HG02642 (cell line): ENCODE measurements around the gene HEMK1.

Experiments used
- ATAC-seq: cut with Tn5 transposase; IDR thresholded peaks from one replicate; pipeline ENCODE4 v1.9.1; 2021; ENCODE audit warnings: mild to moderate bottlenecking; ENCODE audit not compliant: unreplicated experiment, poor library complexity

HEMK1 gene

DNA sequence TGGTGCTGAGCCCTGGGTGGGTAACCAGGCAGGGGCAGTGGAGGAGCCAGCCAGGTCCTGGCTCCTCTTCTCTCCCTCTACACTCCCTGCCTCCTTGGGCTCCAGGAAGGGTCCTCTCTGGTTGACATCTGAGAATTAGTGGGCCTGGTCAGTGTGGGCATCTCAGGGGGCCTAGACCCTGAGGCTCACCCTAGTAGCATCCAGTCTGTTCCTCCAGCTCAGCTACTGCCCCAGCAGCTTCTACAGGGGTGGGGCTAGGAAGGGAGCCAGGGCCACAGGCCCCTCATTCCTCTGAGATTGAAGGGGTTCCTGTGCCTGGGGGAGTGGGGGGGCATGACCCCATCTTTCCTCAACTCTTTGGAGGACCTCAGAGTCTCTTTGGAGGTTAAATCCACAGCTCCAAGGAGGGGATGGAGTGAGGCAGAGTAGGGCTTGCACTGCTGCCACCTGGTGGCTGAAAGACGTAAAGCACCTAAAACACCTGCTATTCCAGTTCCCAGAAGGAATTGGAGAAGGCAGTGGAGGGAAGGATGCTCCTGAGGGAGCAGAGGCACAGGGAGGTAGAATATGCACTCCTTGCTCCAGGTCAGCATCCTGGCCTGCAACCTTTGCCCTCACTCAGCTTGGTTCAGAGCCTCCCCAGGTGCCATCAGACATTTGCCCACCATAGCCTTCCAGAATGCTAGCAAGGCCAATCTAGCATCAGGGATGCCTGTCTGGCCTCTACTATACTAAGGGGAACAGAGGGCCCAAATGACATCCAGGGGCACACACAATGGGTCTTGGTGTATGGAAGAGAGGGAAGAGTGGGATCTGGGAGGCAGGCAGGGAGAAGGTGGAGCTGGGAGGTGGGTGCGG is 26.9 kb upstream of the HEMK1 start:
- ATAC-seq, result no peak

DNA sequence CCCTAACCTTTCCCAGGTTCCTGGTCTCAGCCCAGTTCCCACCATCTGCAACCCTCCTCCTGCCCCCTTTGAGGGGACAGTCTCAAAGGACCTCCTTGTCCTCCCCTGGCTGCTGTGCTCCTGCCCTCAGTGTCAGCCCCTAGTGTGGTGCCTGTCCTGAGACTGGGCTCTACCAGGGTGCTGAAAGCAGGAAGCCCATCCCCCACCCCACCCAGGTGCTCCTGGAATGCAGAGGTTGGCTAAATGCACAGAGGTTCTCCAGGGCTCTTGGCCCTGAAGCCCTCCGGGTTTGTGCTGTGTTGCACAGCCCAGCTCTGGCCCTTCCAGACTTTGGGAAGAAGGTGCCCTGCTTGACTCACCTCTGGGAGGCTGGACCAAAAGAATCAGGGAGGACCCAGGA is 23.5 kb upstream of the HEMK1 start:
- ATAC-seq, result no peak

DNA sequence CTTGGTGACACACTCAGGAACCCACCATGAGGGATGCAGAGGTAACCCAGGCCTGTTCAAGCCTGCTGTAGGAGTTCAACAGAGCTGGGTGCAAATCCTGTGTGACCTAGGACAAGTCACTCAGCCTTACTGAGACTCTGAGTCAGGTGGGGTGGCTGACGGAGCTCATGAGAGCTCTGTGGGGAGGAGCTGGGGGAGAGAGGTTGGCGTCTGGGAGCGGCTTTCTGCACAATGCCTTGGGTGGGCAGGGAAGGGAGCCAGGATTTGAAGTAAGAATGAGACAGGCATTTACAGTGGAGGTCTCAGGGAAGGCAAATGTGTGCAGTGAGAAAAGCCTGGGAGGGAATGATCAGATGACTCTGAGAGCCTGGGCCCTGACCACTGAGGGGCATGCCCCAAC is 20.1 kb upstream of the HEMK1 start:
- no peak for ATAC-seq

DNA sequence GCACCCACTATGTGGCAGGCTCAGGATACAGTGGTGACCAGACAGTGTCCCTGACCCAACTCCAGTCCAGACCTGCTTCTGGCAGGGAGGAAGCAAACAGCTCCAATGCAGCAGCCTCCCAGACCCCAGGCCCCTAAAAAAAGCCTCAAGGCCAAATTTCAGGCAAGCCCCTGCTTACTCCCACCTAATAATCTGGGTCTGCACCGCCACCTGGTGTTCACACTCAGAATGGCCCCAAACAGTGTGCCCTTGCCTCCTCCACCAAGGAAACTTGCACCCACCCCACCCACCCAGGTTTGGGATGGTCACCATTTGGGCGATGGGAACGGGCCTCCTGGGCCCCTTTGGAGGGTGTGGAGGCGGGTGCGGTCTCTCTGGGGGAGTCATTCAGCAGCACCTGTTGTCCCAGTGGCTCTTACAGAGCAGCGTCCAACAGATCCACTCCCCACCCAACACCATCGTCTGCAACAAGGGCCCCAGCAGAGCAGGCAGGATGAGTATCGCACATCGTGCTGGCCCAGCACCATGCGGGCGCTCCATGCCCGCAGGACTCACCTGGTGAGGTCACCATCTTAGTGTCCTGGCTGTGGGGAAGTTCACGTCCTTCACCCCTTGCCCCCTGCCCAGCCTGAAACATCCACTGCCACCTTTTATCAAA is 19.1 kb upstream of the HEMK1 start:
- ATAC-seq, result no peak

DNA sequence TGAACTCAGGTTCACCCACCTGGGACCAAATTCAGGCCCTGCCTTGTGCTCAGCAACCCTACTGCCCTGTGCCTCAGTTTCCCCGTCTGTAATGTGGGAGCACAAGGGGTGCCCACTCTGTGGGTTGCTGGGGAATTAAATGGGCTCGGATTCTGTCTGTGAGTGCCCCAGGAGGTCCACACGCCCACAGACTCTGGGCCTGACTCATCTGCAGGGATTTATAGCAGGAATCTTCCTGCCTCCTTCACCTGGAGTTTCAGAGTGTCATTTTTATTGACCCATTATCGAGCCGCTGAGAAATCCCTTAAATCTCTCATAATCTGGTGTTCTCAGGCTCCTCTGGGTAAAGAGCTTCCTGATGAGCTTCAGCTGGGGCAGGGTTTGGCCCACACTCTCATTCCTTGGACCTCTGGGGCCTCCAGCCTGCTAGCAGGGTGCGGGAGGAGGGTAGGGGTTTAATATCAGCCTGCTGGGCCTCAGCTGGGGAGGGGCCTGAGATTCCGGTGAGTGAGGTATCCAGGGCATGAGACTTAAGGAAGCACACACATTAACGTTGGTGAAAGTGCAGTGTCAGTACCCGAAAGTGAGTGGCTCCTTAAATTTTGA is 18.2 kb upstream of the HEMK1 start:
- ATAC-seq, result no peak

DNA sequence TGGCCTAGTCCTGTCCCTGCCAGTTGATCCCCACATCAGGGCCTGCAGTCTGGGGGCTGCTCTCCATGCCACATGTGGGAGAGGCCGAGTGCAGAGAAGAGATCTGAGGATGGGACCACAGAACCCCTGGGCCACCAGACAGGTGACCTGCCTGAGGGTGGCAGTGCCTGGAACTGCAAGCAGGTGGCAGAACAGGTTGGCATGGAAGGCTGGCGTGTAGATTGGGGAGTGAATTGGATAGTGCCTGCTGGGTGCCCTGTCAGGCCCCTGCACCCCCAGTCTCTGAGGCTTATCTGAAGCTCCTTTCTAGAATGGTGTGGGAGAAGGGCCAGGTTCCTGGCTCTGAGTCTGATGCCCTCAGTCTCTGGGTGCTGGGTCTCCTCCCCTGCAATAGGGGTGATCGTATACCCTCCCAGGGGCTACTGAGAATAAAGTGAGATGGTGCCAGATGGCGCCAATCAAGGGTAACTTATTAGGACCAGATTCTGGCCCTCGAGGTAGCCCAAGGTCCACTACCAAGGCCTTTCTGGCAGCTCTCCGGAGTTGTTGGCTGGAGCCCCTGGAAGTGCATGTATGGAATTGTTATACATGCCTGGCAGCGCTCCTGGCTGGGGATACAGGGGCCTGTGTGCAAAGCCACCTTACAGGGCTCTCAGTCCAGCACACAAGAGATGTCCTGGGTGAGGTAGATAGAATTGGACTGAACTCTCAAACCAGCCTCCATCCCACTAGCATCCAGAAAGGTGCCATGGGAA is 17.5 kb upstream of the HEMK1 start:
- no peak for ATAC-seq

DNA sequence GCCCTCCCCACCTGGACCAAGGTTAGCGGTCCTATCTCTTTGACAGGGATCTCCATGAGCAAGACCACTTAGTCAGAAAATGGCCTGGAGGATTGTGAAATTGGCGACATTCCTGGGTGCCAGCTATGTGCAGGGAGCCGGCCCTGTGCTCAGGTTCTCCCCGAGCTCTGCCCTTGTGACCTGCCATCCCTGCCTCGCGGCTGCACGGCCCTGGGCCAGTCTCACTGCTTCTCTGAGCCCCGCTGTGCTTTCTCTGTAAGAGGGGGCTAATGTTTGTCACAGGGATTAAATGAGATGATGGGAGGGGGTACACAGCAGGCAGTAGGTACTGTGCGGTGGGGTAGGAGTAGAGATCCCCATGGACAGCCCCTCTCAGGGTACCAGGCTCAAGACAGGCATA is 16.7 kb upstream of the HEMK1 start:
- no peak for ATAC-seq

DNA sequence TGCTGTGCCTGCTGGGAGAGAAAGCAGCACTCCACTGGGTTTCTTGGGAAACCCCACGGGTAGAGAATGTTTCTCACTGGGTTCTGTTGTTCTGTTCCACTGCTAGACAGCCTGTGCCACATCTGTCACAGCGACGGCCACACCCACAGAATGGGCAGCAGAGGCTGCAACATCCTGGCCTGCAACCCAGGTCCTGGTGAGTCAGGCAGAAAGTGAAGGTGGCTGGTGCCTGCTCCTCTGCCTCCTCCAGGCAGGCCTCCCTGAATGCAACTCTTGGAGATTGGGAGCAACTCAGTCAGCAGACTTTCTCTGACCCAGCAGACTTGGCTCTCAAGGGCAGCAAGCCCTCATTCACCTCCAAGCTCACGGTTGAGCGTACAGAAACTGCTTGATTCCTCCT is 14.8 kb upstream of the HEMK1 start:
- ATAC-seq, result no peak

DNA sequence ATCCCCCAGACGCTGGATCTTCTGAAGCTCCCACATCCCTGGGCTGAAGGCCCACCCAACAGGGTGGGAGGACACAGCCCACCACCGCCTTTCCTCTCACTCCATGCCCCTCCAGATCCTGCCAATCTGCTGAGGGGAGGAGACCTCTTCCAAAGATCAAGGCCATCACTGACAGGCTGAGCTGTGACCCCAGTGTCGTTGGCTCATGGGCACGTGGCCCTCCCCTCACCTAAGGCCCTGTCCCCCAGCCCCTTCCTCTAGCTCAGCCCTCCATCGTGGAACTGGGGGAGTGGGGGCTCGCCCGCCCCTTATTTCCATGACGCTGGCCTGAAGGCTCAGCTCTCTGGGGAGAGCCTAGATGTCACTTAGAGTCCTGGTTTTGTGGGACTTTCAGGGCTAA is 12.2 kb upstream of the HEMK1 start:
- no peak for ATAC-seq

DNA sequence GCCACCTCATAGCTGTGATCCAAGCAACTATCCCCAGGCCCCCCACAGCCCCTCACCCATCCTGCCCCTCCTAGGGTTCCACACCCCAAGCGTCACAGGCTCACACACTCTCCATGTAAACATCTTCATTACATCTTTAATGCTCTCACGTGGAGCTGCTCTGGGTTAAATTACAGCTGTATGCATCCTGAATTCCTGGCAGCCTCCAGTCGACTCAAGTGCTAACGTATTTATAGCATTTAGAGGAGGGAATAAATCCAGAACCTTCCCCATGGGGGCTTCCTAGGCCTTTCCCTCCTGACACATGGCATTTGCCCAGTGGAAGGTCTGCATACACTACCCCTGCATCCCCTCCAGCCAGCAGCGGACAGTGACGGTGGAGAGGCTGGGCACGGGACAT is 11.4 kb upstream of the HEMK1 start:
- ATAC-seq, result no peak

DNA sequence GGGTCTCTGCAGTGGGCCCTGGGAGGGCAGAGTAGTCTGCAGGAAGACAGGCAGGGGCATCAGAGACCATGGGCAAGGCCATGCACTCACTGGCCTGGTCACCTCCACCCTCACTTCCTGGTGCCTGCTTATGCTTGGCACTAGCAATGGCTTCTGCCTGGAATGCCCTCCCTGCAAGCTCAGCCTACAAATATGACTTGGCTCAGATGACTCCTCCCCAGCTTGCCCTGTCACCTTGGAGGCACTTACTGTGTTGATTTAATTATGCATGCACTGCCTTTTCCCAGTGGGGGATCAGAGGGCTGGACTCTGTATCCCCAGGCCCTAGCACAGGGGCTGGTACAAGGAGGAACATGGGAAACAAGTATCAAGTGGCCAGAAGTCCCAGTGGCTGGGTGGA is 9.6 kb upstream of the HEMK1 start:
- ATAC-seq, result no peak

DNA sequence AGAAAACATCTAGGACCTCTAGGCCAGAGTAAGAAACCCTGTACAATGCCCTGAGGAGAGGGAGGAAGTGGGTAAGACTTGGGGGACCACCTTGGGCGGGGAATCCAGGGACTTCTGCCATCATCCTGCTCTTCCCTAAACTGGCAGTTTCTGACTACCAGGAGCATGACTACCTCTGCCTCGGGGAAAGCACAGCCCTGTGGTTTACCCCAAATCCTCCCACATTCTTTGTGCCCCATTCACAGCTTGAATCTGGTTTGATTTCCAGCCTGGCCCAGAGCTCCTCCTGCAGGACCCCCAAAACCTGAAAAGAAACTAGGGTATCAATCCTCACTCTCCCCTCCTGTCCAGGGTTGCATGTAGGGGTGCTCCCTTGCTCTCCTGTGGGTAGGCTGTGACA is 6.5 kb upstream of the HEMK1 start:
- no peak for ATAC-seq

DNA sequence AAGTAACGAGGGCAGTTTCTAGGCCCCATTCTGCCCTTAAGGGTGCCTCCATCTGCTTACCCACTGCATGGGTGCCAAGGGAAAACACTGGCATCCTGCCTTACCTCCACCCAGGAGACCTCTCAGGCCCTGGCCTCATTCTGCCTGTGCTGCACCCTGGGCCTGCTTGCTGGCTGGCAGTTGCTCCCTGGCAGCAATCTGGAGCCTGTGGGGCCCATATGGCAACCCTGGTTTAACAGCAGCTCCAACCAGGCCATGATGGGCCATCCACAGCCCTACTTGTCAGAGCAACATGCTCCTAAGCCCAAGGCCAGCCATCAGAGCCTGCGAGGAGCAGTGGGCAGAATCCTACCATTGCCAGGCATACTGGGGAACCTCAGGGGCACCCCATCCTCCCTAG is 5.5 kb upstream of the HEMK1 start:
- ATAC-seq, result no peak

DNA sequence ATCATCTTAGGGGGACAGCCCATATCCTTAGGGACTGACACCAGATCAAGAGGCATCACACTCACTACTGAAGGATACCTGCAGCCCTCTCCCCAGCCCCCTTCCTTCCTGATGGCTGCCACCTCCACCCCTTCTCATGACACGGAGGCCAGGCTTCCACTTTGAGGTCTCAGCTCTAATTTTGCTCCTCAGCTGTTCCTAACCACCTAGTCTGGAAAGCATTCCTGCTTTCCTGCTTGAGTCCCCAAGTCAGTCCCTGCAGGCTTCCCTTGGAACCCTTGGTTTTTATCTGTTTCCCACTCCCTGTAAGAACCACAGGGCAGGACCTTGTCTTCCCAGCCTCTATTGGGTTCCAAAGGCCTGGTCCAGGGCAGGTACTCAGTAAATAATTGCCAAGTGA is 5.0 kb upstream of the HEMK1 start:
- ATAC-seq, result no peak

DNA sequence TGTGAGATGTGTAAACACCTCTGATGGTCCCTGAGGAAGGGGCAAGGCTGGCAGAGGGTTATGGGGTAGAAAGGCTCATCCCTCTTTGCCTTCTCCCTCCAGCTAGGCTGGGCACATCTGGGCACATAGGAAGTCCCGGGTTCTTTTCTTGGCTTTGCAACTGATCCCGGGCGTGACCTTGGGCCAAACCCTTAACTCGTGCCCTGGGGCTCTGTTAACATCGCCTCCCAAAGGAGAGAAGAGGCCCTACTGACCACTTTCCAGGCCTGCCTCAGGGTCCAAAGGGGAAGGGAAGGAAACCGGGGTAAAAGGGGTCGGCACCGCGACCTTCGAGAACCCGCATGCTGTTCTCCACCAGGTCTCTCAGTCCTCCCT is 2.3 kb upstream of the HEMK1 start:
- no peak for ATAC-seq

DNA sequence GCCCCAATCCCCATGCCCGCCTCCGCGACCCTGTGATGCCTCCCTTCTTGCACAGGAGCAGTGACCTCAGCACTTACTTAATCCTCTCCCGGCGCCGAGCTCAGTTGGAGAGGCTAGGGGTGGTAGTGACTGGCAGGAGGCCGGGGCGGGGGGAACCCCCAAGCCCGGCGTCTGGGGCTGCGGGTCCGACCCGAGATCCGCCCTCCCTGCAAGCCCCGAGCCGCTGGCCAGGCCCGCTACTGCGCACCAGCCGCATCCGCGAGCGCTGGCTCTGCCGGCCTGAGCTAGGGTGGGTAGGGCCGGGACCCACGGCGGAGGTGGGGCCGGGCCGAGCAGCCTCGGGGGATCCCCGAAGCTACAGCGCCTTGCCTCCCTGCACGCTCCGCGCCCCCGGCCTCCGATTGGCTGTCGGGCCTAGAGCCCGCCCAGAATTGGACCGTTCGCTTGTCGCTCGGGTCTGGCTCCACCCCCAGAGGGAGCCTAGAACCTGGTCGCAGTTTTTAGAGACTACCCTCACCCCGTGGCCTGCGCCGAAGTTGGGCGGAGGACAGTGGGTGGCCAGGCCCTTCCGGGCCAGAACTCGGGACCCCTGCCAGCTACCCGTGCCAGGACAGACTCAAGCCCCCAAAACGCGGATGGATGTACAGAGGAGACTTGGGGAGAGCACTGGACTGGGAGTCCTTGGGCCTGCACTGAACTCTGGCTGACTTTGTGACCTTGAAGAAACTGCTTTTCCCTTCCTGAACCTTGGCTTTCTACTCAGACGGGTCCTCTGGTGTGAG is 1.7 kb upstream of the HEMK1 start, which contains the start of gene C3orf18:
Gene C3orf18 (minus strand): TSS at position 362 of the 782 bp plus-strand sequence. CDS start 2,048 bp downstream, outside the sequence.
- ATAC-seq, result peak; percentile 81

DNA sequence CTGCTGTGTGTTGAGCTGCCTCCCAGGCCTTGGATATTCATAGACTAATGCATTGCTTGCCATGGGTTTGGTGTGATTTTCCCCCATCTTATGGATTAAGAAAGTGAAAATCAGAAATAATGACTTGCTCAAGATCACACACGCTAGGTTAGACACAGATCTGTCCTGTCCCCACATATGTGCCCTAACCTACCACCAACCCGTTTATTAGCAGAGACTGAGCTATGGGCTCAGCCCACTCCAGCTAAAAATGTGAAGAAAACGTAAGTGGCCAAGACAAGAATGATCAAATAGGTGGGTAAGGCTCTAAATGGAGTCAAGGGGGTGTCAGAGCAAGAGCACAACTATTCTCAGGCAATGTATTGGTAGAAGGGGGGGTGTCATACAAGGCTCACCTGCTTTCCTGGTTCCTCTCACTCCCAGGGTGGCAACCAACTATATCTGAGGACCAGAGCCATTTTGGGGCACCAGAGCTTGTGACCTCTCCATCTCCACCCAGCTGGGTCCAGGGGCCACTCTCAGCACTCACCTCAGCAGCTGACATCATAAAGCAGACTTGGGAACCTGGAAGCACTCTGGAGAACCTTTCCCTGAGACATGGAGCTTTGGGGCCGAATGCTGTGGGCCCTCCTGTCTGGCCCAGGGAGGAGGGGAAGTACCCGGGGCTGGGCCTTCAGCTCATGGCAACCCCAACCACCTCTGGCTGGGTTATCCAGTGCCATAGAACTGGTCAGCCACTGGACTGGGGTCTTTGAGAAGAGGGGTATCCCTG is 1.4 kb downstream of the HEMK1 start:
- ATAC-seq, result no peak

DNA sequence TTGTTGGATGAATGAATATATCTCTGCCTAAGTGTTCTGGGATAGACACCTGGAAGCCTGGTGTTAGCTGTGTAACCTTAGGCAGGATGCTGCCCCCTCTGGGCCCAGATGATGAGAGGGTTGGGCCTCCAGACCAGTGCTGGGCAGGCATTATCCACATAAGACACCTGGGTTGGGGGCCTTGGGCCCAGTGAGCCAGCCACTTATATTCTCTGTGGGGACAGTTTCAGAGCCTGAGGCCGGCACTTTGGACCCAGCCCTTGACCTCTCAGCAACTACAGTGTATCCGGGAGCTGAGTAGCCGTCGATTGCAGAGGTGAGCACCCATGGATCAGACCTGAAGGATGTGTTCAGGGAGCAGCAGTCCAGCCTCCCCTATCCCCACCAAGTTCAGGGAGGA is 2.2 kb downstream of the HEMK1 start:
- no peak for ATAC-seq

DNA sequence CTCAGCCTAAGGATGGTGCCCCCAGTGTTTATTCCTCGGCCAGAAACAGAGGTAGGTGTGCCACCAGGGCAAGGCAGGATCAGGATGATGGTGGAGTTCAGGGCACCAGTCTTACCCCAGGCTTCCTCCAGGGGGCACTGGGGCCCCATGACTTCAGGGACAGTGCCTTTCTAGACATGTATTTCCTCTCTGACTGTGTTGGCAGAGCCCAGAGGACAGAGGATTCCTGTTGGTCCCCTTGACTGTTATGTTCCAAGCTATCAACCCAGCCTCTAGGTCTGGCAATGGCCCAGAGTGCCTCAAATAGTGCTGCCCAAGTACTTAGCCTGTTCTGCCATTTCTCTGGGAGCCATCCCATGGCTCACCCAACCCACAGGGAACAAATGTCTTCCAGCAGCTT is 2.8 kb downstream of the HEMK1 start:
- no peak for ATAC-seq
